Measurements from ENCODE around the gene TCN1.
"Not testable (repeated sequence)": the region's sequence is repeated elsewhere in the genome, so short reads cannot be mapped to it uniquely, and the experiment has no call there.

Gene TCN1

GRCh38 chr11:59854871-59855270, 11.4 kb downstream of the TCN1 start:
- no peak for DNase-seq

GRCh38 chr11:59851416-59851815, 14.9 kb downstream of the TCN1 start:
- not testable (repeated sequence) for DNase-seq

GRCh38 chr11:59849551-59849950, 16.7 kb downstream of the TCN1 start:
- not testable (repeated sequence) for DNase-seq

GRCh38 chr11:59849129-59849528, 17.2 kb downstream of the TCN1 start:
- no peak for DNase-seq

DNA sequence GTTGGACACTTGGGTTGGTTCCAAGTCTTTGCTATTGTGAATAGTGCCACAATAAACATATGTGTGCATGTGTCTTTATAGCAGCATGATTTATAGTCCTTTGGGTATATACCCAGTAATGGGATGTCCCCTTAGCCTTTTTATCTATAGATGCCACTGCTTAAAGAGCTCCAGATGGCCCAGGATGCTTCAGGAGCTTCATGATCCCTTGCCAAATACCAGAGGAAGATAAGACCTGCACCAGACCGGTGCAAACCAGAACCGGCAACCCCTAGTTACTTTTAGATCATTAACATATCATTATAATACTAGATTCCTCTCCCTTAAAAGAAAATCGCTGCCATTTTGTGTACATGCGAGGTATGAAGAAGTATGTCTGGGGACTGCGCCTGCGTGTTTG, 17.8 kb downstream of the TCN1 start:
- DNase-seq: not testable (repeated sequence)

- no peak for DNase-seq
These were observed 18.7 kb downstream of the TCN1 start for GRCh38 chr11:59847626-59848025.

GRCh38 chr11:59846556-59846955, 19.7 kb downstream of the TCN1 start:
- no peak for DNase-seq

DNA sequence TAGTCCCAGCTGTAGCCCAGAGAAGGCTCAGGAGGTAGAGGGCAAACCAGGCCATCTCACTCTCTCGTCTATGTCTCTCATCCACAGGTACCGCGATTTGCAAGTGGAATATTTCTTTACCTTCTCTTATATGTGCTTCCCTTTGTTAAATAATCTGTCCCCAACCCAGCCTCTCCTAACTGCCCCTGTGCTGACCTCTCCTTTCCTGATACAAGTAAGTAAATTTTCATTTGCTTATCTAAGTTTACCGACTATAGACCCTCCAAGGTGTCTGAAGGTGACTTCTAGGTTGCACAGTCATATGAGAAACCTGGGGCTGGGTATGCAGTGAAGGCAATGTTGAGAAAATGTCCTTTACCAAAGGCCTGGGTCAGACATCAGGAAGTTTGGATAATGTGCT, 20.9 kb downstream of the TCN1 start, which contains the start of gene CBLIF:
TSS of gene CBLIF (minus strand) at position 101 of the 400 bp plus-strand sequence. CDS start at position 55, 46 bp downstream.
- DNase-seq: no peak

DNA sequence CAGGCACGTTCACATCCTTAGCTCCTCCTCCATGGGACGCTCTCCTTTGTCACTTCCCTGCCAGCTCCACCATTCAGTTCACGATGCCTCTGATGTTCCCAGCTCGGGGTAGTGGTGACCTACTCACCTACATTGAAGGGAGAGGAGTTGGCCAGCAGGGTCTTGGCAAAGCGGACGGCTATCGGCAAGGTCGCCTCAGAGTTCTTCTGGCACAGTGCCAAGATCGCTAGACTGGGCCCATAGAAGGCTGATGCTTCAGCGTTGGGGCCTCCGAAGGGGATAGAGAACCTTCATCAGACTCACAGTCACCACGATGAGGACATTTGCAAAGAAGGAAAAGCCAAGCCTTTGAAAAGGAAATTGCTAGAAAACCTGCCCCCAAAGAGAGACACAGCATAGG, 24.0 kb downstream of the TCN1 start:
- no peak for DNase-seq

GRCh38 chr11:59841514-59841913, 24.8 kb downstream of the TCN1 start:
- DNase-seq: no peak

DNA sequence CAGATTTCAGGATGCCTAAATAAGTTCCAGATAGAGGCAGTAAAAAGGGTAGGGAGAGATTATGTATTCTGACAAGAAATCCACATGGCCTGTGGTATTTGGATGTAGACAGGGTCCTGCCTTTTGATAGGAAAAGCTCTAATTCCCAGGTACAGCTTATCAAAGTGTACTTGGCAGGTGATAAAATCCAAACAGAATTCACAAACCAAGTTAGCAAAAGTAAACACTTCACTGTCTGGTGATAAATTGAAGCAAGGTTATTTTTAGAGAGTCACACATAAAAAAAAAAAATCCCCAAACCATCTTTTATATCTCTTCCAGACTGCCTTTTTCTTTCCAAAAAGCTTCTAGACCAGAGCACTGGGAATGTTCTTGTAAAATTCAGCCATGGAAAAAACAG, 26.7 kb downstream of the TCN1 start:
- no peak for DNase-seq

DNA sequence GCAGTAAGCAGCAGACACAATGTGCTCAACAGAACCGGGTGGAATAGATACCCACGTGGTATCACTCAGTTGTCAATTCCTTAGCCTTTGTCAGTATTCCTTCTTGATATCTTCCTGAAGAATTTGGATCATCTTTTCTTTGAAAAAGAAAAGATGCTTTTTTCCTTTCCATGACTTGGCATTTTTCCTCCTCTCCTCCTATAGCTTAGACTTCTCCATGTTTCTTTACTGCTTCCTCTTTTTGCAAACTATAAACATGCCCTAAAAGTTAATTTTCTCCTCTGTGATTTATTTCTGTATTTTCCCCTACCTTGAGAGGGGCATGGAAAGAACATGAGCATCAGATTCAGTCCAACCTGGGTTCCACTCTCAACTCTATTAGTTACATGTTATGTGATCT, 32.7 kb downstream of the TCN1 start:
- DNase-seq: no peak

- no peak for DNase-seq
These were observed 36.9 kb downstream of the TCN1 start for GRCh38 chr11:59829358-59829757.

- no peak for DNase-seq
These were observed 43.2 kb downstream of the TCN1 start for GRCh38 chr11:59822989-59823566.

DNA sequence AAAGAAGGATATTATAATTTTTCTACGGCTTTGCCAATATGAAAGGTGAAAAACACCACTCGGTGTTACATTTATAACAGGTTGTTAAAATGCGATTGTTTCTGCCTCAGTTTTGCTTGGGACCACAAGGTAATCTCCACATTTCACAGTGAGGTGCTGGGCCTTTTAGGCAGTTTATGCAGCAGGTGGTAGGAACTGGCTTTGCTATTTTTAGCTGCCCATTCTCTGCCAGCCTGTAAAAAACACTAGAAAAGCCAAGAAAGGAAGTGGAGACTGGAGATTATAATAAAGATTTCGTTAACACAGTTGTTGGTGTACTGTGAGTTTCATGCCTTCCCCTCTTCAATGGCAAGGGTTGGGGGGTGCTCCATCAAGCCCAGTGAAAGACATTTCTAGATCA, 47.7 kb downstream of the TCN1 start:
- DNase-seq: no peak

DNA sequence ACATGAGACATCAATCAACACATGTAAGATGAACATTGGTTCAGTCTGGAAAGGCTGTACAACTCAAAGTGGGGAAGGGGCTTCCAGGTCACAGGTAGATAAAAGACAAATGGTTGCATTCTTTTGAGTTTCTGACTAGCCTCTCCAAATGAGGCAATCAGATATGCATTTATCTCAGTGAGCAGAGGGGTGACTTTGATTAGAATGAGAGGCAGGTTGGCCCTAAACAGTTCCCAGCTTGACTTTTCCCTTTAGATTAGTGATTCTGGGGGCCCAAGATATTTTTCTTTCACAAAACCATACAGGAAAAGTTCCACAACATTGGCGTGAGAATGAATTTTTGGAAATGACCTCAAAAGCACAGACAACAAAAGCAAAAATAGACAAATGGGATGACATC, 49.9 kb downstream of the TCN1 start:
- not testable (repeated sequence) for DNase-seq

- DNase-seq: no peak
These were observed 50.5 kb downstream of the TCN1 start for GRCh38 chr11:59815754-59816153.

- DNase-seq: no peak
These were observed 52.3 kb downstream of the TCN1 start for GRCh38 chr11:59814021-59814420.

- DNase-seq: no peak
These were observed 52.9 kb downstream of the TCN1 start for GRCh38 chr11:59813364-59813763.

DNA sequence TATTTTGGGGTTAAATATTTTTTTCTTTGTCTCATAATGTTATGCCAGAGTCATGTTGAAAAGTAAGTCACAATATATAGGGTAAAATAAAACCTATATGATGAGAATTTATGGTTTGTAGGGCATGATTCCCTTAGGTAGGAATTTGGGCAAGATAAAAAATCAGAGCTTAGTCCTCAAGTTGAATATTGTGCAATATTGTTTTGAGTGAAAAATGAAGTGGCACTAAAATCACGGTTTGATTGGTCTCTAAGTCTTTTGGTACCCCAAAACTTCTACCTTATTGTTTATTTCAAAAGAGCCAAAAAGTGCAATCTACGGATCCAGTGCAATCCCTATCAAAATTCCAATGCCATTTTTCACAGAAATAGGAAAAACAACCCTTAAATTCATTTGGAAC, 54.1 kb downstream of the TCN1 start:
- no peak for DNase-seq

DNA sequence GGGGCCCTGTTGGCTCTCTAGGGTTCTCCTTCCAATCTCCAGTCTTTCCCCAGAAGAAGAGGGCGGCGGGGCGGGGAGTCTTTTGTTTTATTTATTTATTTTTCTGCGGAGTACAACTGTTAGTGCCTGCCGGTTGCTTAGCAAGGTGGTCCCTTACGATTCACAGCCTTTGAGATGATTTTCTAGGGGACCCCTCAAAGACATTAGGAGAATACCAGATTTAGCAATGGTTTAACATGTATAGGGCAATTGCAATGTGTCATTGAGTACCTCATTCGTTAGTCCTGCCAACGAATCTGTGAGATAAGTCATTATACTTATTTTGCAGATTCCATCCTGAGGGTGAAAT, 55.4 kb downstream of the TCN1 start:
- no peak for DNase-seq

DNA sequence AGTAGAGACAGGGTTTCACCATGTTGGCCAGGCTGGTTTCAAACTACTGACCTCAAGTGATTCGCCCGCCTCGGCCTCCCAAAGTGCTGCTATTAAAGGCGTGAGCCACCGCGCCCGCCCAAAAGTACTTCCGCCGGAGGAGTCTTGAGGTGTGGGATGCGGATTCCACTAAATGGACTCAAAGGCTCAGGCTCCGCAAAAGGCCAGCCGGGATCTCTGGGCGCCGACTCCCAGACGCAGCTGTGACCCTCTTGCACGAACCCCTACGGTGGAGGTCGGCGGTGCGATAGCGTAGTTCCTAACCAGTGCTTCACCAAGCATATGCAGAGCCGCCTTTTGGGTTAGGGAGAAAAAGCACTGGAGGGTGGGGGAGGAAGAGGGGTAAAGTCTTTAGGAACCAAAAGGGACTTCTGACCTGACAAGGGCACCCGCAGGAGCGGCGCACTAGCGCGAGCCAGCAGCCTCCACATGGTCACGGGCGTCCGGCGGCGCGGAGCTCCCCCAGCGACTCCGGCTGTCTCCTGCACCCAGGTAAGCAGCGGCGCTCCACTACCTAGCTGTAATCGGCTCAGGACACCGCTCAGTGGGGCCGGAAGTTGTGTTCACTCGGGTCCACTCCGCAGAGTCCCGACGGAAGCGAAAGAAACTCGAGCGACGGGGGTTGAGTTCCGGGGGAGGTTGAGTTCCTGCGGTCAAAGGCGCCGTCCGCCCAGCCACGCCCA, 55.9 kb downstream of the TCN1 start, which contains the start of gene MRPL16:
TSS of gene MRPL16 (minus strand) at position 590 of the 722 bp plus-strand sequence. CDS start at position 470, 120 bp downstream.
- DNase-seq: peak; percentile 95

GRCh38 chr11:59807047-59807610, 59.2 kb downstream of the TCN1 start:
- DNase-seq: no peak

- DNase-seq: no peak
These were observed 62.2 kb downstream of the TCN1 start for GRCh38 chr11:59804061-59804460.

Measured in stimulated activated CD8-positive, alpha-beta memory T cell treated with anti-CD3 and anti-CD28 coated beads, Interleukin-4, amount 100 ng/mL, for 48 hours (primary cell).